PC-9 (cell line): ENCODE results near the gene EFCAB11. TPM values are rescaled to one million over a fixed set of nuclear protein-coding genes. Genes with fewer than 3 reads are reported as not detected.

ENCODE experiments used
- BruUV-seq: library from RNA; stranded (reverse); fragments of 400-500 nt; replicated peaks from 2 replicates; lab custom pipeline; 2021; lab: Mats Ljungman, UMichigan
- CTCF ChIA-PET: fragments of 300-600 bp; sonication (Branson Sonifier 250); formaldehyde crosslinking; loops from one replicate; lab custom pipeline; 2022; ENCODE audit warnings: antibody characterized with exemption; lab: Charles Lee
- POLR2A ChIA-PET: fragments of 300-600 bp; sonication (Branson Sonifier 250); formaldehyde crosslinking; loops from one replicate; lab custom pipeline; 2022; ENCODE audit warnings: antibody characterized with exemption; ENCODE audit not compliant: unreplicated experiment; lab: Charles Lee
- DNase-seq, 2 experiments: peaks; one replicate each; pipeline versions ENCODE4 v3.0.0 to v3.0.0-alpha.2; 2015 to 2022; ENCODE audit warnings: mixed read lengths in 1 of 2
- H2AFZ ChIP-seq: fragments of 200-600 bp; sonication (generic); 2 replicates; pipeline ENCODE4 v1.8.1; 2017; ENCODE audit warnings: antibody characterized with exemption
- H3F3A ChIP-seq: fragments of 200-600 bp; sonication (generic); 2 replicates; pipeline ENCODE4 v1.8.1; 2017; ENCODE audit warnings: antibody characterized with exemption, mild to moderate bottlenecking, low read depth; ENCODE audit not compliant: insufficient read depth
- H3K27ac ChIP-seq: fragments of 200-600 bp; sonication (generic); 2 replicates; pipeline ENCODE4 v1.6.1; 2016; ENCODE audit warnings: mixed run types
- H3K27me3 ChIP-seq: fragments of 200-600 bp; sonication (generic); 2 replicates; pipeline ENCODE4 v1.6.1; 2016; ENCODE audit warnings: low read depth, mixed run types; ENCODE audit not compliant: insufficient read depth
- H3K36me3 ChIP-seq: fragments of 200-600 bp; sonication (generic); 2 replicates; pipeline ENCODE4 v1.6.1; 2016; ENCODE audit warnings: low read depth, mixed run types
- H3K4me1 ChIP-seq: fragments of 200-600 bp; sonication (generic); replicated peaks from 2 replicates; pipeline ENCODE4 v1.6.1; 2016; ENCODE audit warnings: mixed run types; ENCODE audit not compliant: insufficient read depth
- H3K4me2 ChIP-seq: fragments of 200-600 bp; sonication (generic); 2 replicates; pipeline ENCODE4 v1.6.1; 2017; ENCODE audit warnings: mixed run types
- H3K4me3 ChIP-seq: fragments of 200-600 bp; sonication (generic); 2 replicates; pipeline ENCODE4 v1.6.1; 2016; ENCODE audit warnings: mixed run types
- H3K79me2 ChIP-seq: fragments of 200-600 bp; sonication (generic); 2 replicates; pipeline ENCODE4 v1.6.1; 2017; ENCODE audit warnings: low read depth, mixed run types
- H3K9me2 ChIP-seq: fragments of 200-600 bp; sonication (generic); 2 replicates; pipeline ENCODE4 v1.8.1; 2017; ENCODE audit warnings: mild to moderate bottlenecking; ENCODE audit not compliant: insufficient read depth
- H3K9me3 ChIP-seq: fragments of 200-600 bp; sonication (generic); 2 replicates; pipeline ENCODE4 v1.8.1; 2016; ENCODE audit warnings: low read depth; ENCODE audit not compliant: insufficient read depth
- H4K20me1 ChIP-seq: fragments of 200-600 bp; sonication (generic); 2 replicates; pipeline ENCODE4 v1.8.1; 2017; ENCODE audit not compliant: insufficient read depth
- EZH2 ChIP-seq: fragments of 200-600 bp; sonication (generic); IDR thresholded peaks from 2 replicates; pipeline ENCODE4 v1.8.0; 2017; ENCODE audit warnings: antibody characterized with exemption, low read depth
- intact Hi-C: fragments of 100-400 bp; cut with micrococcal nuclease; formaldehyde crosslinking; loops from one replicate; pipeline ENCODE4 v1.10.0; 2022; ENCODE audit not compliant: unreplicated experiment
- total RNA-seq: library from RNA; stranded (reverse); gene quantifications from 2 replicates; pipeline ENCODE4 v1.2.3, GENCODE V29; 2021
- TF ChIP-seq, protein P1 (sequence below): fragments of 200-600 bp; sonication (generic); conservative IDR thresholded peaks from 2 replicates; pipeline ENCODE4 v1.6.1; 2017; ENCODE audit warnings: mixed run types, antibody characterized with exemption, mild to moderate bottlenecking, moderate library complexity

Gene EFCAB11
- total RNA-seq, 1 experiment from 2014 or later, result 8.4 TPM

DNA sequence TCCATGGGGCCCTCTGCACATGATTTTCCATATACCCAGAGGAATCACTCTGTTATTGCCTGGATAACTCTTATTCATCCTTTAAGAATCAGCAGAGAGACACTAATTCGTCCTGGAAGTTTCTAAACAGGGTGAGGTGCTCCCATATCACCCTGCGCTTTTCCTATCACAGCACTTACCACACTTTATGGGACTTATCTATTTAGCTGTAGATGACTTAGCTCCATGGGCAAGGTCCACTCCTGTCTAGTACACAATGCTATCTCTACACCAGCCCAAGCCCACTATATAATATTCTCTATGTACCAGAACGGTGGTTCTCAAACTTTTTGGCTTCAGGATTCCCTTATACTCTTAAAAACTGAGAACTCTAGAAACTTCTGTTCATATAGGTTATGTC is 111.7 kb downstream of the EFCAB11 start:
- Histone ChIP-seq H3K79me2 (no peaks in the 10 kb centered on the region), H4K20me1 (no peaks in the 10 kb centered on the region), H3F3A (no peaks in the 10 kb centered on the region), H3K9me2 (no peaks in the 10 kb centered on the region), H3K4me2 (no peak overlapping the region), H3K27me3 (no peaks in the 10 kb centered on the region), H3K9me3 (no peaks in the 10 kb centered on the region), H3K4me3 (no peak overlapping the region), H3K27ac (no peak overlapping the region), H3K36me3 (no peaks in the 10 kb centered on the region), H2AFZ (no peak overlapping the region), H3K4me1 (no peaks in the 10 kb centered on the region)
- no peak for TF ChIP-seq EZH2
- TF ChIP-seq, protein P1, sequence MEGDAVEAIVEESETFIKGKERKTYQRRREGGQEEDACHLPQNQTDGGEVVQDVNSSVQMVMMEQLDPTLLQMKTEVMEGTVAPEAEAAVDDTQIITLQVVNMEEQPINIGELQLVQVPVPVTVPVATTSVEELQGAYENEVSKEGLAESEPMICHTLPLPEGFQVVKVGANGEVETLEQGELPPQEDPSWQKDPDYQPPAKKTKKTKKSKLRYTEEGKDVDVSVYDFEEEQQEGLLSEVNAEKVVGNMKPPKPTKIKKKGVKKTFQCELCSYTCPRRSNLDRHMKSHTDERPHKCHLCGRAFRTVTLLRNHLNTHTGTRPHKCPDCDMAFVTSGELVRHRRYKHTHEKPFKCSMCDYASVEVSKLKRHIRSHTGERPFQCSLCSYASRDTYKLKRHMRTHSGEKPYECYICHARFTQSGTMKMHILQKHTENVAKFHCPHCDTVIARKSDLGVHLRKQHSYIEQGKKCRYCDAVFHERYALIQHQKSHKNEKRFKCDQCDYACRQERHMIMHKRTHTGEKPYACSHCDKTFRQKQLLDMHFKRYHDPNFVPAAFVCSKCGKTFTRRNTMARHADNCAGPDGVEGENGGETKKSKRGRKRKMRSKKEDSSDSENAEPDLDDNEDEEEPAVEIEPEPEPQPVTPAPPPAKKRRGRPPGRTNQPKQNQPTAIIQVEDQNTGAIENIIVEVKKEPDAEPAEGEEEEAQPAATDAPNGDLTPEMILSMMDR, result no peak
- intact Hi-C loops, result no loop called here
- BruUV-seq, result no TSS peak
- no peak for DNase-seq
- CTCF ChIA-PET, result no interaction called here
- POLR2A ChIA-PET, result no interaction called here

DNA sequence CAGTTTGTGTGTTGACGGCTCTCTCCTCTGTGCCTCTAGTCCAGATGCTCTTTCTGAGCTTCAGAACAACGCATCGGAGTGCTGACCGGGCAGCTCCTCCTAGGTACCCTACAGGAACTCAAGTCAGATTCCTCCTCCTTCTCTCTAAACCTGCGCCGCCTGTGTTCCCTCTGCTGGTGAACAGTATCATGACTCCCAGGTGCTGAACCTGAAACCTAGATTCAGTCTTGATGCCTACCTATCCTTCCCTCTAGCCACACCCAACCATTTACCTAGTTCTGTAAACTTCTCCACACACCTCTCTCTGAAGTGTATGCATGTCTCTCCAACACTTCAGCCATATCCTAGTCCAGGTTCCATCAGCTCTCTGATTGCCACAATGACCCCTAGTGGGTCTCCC is 112.7 kb downstream of the EFCAB11 start:
- DNase-seq, result no peak
- ChIA-PET CTCF (no interaction called here), POLR2A (no interaction called here)
- no peaks in the 10 kb centered on the region for H3K27me3 ChIP-seq
- H3K79me2 ChIP-seq, result no peaks in the 10 kb centered on the region
- BruUV-seq, result no TSS peak
- no peak overlapping the region for H2AFZ ChIP-seq
- H3K9me3 ChIP-seq, result no peaks in the 10 kb centered on the region
- no peaks in the 10 kb centered on the region for H4K20me1 ChIP-seq
- H3K36me3 ChIP-seq, result no peaks in the 10 kb centered on the region
- no peaks in the 10 kb centered on the region for H3K9me2 ChIP-seq
- H3K27ac ChIP-seq, result no peak overlapping the region
- no peak overlapping the region for H3K4me2 ChIP-seq
- intact Hi-C loops, result no loop called here
- H3K4me1 ChIP-seq, result no peaks in the 10 kb centered on the region
- TF ChIP-seq EZH2, result no peak
- TF ChIP-seq, protein P1, result no peak
- no peaks in the 10 kb centered on the region for H3F3A ChIP-seq
- no peak overlapping the region for H3K4me3 ChIP-seq

DNA sequence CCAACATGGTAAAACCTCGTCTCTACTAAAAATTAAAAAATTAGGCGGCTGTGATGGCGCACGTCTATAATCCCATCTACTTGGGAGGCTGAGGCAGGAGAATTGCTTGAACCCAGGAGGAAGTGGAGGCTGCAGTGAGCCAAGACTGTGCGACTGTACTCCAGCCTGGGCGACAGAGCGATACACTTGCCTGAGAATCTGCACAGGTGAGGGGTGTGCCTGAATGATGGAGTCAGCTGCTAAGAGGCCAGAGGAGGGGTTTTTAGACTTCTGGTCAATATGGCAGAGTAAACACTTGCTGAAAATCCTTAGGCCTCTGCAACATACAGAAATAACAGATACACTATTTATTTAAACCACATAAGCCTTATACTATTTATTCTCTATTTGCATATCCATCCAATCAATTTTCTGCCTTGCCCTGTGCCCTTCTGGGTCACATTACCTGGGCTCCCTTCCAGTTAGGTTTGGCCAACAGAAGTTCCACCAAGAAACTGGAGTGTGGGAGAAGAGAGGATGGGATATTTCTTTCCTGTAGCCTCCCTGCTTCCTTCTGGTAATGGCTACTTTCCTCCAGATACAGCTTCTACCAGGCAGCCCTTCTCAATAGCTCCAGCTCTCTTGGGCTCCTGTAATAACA is 117.6 kb downstream of the EFCAB11 start:
- no peaks in the 10 kb centered on the region for H3K27me3 ChIP-seq
- POLR2A ChIA-PET, result no interaction called here
- no peaks in the 10 kb centered on the region for H3K9me3 ChIP-seq
- H3K9me2 ChIP-seq, result no peaks in the 10 kb centered on the region
- H3K4me2 ChIP-seq, result no peak overlapping the region
- DNase-seq, result no peak
- CTCF ChIA-PET, result no interaction called here
- no peaks in the 10 kb centered on the region for H3K79me2 ChIP-seq
- no peak overlapping the region for H3K27ac ChIP-seq
- no peaks in the 10 kb centered on the region for H3F3A ChIP-seq
- H2AFZ ChIP-seq, result no peak overlapping the region
- TF ChIP-seq, protein P1, result no peak
- no peak for TF ChIP-seq EZH2
- H3K4me1 ChIP-seq, result no peaks in the 10 kb centered on the region
- no TSS peak for BruUV-seq
- H4K20me1 ChIP-seq, result no peaks in the 10 kb centered on the region
- intact Hi-C loops, result no loop called here
- H3K4me3 ChIP-seq, result no peak overlapping the region
- H3K36me3 ChIP-seq, result no peaks in the 10 kb centered on the region
